ENCODE measurements around the gene GALNS. TPM values are rescaled to one million over a fixed set of nuclear protein-coding genes. Genes with fewer than 3 reads are reported as not detected.
"Not testable (repeated sequence)": the region's sequence is repeated elsewhere in the genome, so short reads cannot be mapped to it uniquely, and the experiment has no call there.

The GALNS gene
- total RNA-seq, 2 donors from 2014 or later: 37.2 to 38.6 TPM

GRCh38 chr16:88826070-88826840 lies 30.5 kb downstream of the GALNS start:
- H3K4me3 Mint-ChIP-seq: no peak overlapping the region
- ATAC-seq (no peak), DNase-seq (no peak)
- no peak overlapping the region for H3K27ac Mint-ChIP-seq
- H3K36me3 Mint-ChIP-seq (ENCODE audit: low read depth): no peaks in the 10 kb centered on the region
- no peaks in the 10 kb centered on the region for H3K9me3 ChIP-seq (ENCODE audit: control insufficient read depth, low read length, poor library complexity, severe bottlenecking)
- H3K4me1 Mint-ChIP-seq: no peaks in the 10 kb centered on the region
- H3K27me3 Mint-ChIP-seq: no peaks in the 10 kb centered on the region

- Mint-ChIP-seq H3K27me3 (no peaks in the 10 kb centered on the region), H3K27ac (no peak overlapping the region), H3K36me3 (ENCODE audit: low read depth) (no peaks in the 10 kb centered on the region), H3K4me3 (no peak overlapping the region), H3K4me1 (no peaks in the 10 kb centered on the region)
- H3K9me3 ChIP-seq (ENCODE audit: control insufficient read depth, low read length, poor library complexity, severe bottlenecking): no peaks in the 10 kb centered on the region
- ATAC-seq: no peak
- no peak for DNase-seq
Measured at GRCh38 chr16:88825146-88825545, 31.6 kb downstream of the GALNS start.

DNA sequence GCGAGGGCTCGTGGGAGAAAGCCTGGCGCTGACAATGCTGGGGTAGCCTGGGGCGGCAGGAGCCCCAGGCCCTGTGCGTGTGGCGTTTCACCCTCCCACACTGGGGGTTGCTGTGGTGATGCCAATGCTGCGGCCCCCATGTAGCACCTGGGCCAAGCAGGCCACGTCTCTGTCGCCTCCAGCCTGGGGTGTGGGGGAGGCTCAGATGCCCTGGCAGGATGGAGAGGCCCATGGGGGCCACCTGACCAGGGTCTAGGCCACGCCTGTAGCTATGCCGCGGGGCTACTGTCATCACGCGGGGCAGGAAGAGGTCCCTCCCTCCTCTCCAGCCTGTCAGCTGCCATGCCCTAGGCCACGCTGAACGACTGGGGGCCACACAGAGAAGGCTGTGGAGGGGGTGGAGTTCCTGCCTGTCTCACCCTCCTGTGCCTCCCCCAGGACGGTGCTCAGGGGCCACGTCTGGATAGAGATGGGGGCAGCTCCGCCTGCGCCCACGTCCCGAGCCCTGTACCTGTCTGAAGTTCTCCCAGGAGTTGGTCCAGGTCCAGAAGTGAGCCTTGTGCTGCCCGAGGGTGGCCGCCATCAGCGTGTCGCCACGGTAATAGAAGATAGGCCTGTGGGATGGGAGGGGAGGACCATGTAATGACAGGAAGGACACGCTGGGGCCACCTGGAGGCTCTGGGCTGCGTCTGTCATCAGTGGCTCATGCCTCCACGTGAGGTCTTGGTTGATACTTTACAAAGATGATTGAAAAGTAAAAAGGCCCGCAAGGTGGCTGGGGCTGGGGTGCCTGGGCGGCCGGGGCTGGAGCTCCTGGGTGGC lies 32.3 kb downstream of the GALNS start:
- no peaks in the 10 kb centered on the region for H3K9me3 ChIP-seq (ENCODE audit: control insufficient read depth, low read length, poor library complexity, severe bottlenecking)
- H3K27me3 Mint-ChIP-seq: no peaks in the 10 kb centered on the region
- ATAC-seq: no peak
- no peak for DNase-seq
- H3K27ac Mint-ChIP-seq: no peak overlapping the region
- H3K36me3 Mint-ChIP-seq (ENCODE audit: low read depth): no peaks in the 10 kb centered on the region
- no peak overlapping the region for H3K4me3 Mint-ChIP-seq
- no peaks in the 10 kb centered on the region for H3K4me1 Mint-ChIP-seq

- not testable (repeated sequence) for H3K27ac Mint-ChIP-seq; H3K27me3 Mint-ChIP-seq; H3K36me3 Mint-ChIP-seq (ENCODE audit: low read depth); H3K4me3 Mint-ChIP-seq; ATAC-seq; H3K9me3 ChIP-seq (ENCODE audit: control insufficient read depth, low read length, poor library complexity, severe bottlenecking); H3K4me1 Mint-ChIP-seq; DNase-seq
Measured at GRCh38 chr16:88823646-88824045, 33.1 kb downstream of the GALNS start.

DNA sequence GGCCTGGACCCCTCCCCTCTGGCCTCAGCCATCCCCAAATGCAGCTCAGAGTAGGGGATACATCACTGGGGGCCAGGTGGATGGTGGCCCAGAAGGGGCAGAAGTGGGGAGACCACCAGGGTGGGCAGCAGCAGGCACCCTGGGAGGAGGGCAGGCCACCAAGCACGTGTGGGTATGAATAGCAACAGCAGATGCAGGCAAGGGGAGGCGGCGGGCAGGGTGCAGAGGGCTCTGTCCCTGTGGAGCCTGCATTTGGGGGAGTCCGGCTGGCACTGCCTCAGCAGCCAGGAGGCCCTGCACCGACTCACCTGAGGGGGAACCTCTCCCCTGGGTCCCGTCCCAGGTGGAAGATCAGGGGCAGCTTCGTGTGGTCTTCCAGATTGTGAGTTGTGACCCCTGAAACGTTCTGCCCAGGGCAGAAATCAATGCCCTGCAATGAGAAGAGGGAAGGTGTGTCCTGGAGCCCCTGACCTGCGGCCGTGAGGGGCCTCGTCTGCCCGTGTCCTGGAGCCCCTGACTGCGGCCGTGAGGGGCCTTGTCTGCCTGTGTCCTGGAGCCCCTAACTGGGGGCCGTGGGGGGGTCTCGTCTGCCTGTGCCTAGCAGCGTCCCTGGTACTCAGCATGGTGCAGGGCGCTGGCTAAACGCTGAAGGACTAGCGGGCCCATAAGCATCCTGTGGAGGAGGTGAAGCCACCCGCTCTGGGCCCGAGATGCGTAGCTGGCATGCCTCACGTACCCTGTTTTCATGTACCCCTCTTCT lies 34.3 kb downstream of the GALNS start:
- H3K27ac Mint-ChIP-seq: no peak overlapping the region
- no peaks in the 10 kb centered on the region for H3K9me3 ChIP-seq (ENCODE audit: control insufficient read depth, low read length, poor library complexity, severe bottlenecking)
- H3K4me3 Mint-ChIP-seq: no peak overlapping the region
- ATAC-seq (no peak), DNase-seq (no peak)
- H3K36me3 Mint-ChIP-seq (ENCODE audit: low read depth): no peaks in the 10 kb centered on the region
- no peaks in the 10 kb centered on the region for H3K4me1 Mint-ChIP-seq
- H3K27me3 Mint-ChIP-seq: no peaks in the 10 kb centered on the region

GRCh38 chr16:88821168-88821850 lies 35.4 kb downstream of the GALNS start:
- Mint-ChIP-seq H3K4me3 (no peak overlapping the region), H3K27me3 (no peaks in the 10 kb centered on the region), H3K36me3 (ENCODE audit: low read depth) (no peaks in the 10 kb centered on the region), H3K27ac (no peak overlapping the region), H3K4me1 (no peaks in the 10 kb centered on the region)
- DNase-seq (no peak), ATAC-seq (no peak)
- H3K9me3 ChIP-seq (ENCODE audit: control insufficient read depth, low read length, poor library complexity, severe bottlenecking): no peaks in the 10 kb centered on the region

GRCh38 chr16:88820385-88821025 lies 36.2 kb downstream of the GALNS start:
- ATAC-seq: no peak
- DNase-seq: no peak
- H3K27ac Mint-ChIP-seq: no peak overlapping the region
- H3K4me1 Mint-ChIP-seq: no peaks in the 10 kb centered on the region
- H3K4me3 Mint-ChIP-seq: no peak overlapping the region
- no peaks in the 10 kb centered on the region for H3K9me3 ChIP-seq (ENCODE audit: control insufficient read depth, low read length, poor library complexity, severe bottlenecking)
- H3K36me3 Mint-ChIP-seq (ENCODE audit: low read depth): no peaks in the 10 kb centered on the region
- H3K27me3 Mint-ChIP-seq: no peaks in the 10 kb centered on the region

GRCh38 chr16:88819126-88819525 lies 37.6 kb downstream of the GALNS start:
- no peaks in the 10 kb centered on the region for H3K9me3 ChIP-seq (ENCODE audit: control insufficient read depth, low read length, poor library complexity, severe bottlenecking)
- Mint-ChIP-seq H3K27me3 (no peaks in the 10 kb centered on the region), H3K4me1 (no peaks in the 10 kb centered on the region), H3K36me3 (ENCODE audit: low read depth) (no peaks in the 10 kb centered on the region), H3K27ac (no peak overlapping the region), H3K4me3 (no peak overlapping the region)
- DNase-seq: no peak
- no peak for ATAC-seq

DNA sequence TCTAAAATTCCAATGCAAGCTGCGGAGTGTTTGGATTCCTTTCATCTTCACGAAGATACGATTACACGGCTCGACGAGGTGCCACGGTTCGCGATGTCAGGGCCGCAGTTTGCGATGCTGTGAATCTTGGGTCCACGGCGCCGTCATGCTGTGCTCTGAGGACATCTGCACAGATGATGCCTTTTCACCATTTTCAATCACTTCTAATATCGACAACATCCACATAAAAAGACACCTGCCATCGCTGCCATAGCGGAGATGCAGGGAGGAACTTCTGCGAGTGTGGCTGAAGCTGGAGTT lies 38.2 kb downstream of the GALNS start:
- ATAC-seq (no peak), DNase-seq (no peak)
- Mint-ChIP-seq H3K27ac (no peak overlapping the region), H3K4me3 (no peak overlapping the region), H3K36me3 (ENCODE audit: low read depth) (no peaks in the 10 kb centered on the region), H3K27me3 (no peaks in the 10 kb centered on the region), H3K4me1 (no peaks in the 10 kb centered on the region)
- no peaks in the 10 kb centered on the region for H3K9me3 ChIP-seq (ENCODE audit: control insufficient read depth, low read length, poor library complexity, severe bottlenecking)

DNA sequence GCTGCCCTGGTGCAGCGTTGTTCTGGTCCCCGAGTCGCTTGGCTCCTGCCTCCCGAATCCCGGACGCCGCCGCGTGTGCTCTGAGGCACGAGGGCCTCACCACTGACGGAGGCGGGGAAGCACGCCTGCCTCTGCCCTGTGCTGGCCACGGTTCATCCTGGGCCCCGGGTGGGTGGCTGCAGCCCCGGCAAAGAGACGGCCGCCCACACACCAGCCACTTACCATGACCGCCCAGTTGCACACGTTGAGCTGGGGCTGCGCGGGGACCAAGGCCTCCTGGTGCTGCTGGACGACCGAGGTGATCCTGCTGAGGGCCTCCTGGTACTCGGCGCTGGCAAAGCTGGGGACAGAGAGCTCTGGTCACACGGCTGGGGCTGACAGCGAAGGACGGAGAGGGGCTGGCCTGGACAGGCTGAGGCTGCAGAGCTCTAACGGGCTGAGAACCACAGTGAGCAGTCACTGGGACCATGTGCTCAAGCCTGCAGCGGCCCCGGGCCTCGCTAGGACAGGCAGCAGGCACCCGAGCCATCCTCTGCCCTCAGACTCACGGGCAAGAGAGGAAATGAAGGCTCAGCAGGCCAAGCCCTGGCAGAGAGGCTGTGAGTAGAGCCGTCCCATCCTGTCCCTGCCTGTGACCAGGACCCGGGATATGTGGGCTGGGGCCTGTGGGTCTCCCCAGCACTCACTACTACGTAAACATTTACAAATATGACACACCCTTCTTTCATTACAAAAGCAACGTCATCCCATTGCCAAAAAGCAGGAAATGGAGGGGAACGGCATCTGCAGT lies 38.8 kb downstream of the GALNS start:
- DNase-seq (no peak), ATAC-seq (no peak)
- no peaks in the 10 kb centered on the region for H3K9me3 ChIP-seq (ENCODE audit: control insufficient read depth, low read length, poor library complexity, severe bottlenecking)
- H3K36me3 Mint-ChIP-seq (ENCODE audit: low read depth): no peaks in the 10 kb centered on the region
- H3K27ac Mint-ChIP-seq: no peak overlapping the region
- H3K4me3 Mint-ChIP-seq: no peak overlapping the region
- no peaks in the 10 kb centered on the region for H3K27me3 Mint-ChIP-seq
- no peaks in the 10 kb centered on the region for H3K4me1 Mint-ChIP-seq

DNA sequence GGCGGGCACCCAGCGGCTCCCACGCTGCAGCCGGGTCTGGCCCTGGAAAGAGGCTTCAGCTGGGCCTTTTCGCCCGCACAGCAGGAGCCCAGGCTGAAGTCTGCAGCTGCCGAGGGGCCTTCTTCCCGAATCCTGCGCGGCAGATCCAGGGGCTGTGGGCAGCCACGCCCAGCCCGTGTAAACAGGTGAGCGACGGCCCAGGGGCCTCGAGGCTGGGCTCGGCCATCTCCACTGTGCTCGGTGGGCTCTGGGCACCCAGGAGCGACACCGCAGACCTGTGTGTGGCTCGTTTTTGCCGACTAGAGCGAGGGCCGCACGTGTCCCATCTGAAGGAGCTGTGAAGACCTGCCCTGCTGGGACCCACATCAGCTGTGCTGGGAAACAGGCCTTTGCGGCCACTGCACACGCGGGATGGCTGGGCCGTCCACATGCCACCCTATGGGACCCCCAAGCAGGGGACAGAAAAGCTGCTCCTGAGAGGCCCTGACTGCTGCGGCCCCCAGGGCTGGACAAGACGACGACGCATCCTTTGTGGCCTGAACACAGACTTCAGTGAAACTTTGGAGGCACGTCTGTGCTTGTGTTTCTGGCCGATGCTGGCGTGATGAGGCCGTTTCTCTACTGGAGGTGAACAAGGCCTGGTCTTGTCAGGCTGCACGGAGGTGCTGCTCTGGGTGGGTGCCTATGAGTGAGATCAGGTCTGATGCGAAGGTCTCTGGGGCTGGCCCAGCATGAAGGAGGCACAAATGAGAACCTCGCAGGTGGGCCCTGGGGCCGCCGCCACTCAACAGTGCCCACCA lies 39.8 kb downstream of the GALNS start:
- H3K9me3 ChIP-seq (ENCODE audit: control insufficient read depth, low read length, poor library complexity, severe bottlenecking): no peaks in the 10 kb centered on the region
- ATAC-seq (no peak), DNase-seq (no peak)
- H3K27me3 Mint-ChIP-seq: no peaks in the 10 kb centered on the region
- no peak overlapping the region for H3K4me3 Mint-ChIP-seq
- peaks cover 1% of the 10 kb centered on the region for H3K4me1 Mint-ChIP-seq
- H3K27ac Mint-ChIP-seq: no peak overlapping the region
- no peaks in the 10 kb centered on the region for H3K36me3 Mint-ChIP-seq (ENCODE audit: low read depth)

Measured in T-helper 17 cell (primary cell).